Putamen (tissue), 1 donor: Measurements from ENCODE around the gene SH3BGRL2.
"Not testable (repeated sequence)": the region's sequence is repeated elsewhere in the genome, so short reads cannot be mapped to it uniquely, and the experiment has no call there.

Source experiments
- DNase-seq: peaks from one replicate; pipeline ENCODE4 v3.0.0-alpha.2; 2016; ENCODE audit warnings: low spot score

The SH3BGRL2 gene

DNA sequence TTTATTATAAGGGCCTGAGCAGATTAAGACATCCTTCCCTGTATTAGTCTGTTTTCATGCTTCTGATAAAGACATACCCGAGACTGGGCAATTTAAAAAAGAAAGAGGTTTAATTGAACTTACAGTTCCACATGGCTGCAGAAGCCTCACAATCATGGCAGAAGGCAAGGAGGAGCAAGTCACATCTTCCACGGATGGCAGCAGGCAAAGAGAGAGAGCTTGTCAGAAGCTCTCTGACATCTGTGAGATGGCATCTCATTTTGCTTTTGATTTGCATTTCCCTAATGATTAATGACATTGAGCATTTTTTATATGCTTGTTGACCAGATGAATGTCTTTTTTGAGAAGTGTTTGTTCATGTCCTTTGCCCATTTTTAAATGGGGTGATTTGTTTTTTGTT is 114.2 kb downstream of the SH3BGRL2 start:
- DNase-seq = not testable (repeated sequence)

DNA sequence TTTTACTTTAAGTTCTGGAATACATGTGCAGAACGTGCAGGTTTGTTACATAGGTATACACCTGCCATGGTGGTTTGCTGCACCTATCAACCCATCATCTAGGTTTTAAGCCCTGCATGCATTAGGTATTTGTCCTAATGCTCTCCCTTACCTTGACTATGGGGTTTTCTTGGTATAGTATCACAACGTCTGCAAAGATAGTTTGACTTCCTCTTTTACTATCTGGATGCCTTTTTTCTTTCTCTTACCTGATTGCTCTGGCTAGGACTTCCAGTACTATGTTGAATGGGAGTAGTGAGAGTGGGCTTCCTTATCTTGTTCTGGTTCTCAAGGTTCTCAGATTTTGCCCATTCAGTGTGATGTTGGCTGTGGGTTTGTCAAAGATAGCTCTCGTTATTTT is 115.2 kb downstream of the SH3BGRL2 start:
- not testable (repeated sequence) for DNase-seq

DNA sequence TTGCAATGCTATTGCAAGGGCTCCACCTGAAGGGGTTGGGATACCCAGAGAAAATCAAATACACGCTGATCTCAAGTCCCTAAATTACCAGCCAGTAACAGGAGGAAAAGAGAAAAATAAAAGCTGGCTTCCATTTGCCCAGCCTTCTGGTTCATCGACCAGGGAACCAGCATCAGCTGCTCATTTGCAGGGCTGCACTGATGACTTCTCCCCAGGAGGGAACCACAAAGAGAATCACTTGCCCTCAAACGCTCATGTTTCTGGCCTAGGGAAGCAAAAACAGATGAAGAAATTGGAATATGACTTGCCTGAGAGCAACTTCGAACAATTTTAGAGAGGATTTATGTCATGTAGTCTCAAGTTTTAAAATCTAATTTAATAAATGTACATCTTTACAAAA is 119.7 kb downstream of the SH3BGRL2 start:
- no peak for DNase-seq
